ENCODE measurements around the gene KIAA0232.

The KIAA0232 gene

DNA sequence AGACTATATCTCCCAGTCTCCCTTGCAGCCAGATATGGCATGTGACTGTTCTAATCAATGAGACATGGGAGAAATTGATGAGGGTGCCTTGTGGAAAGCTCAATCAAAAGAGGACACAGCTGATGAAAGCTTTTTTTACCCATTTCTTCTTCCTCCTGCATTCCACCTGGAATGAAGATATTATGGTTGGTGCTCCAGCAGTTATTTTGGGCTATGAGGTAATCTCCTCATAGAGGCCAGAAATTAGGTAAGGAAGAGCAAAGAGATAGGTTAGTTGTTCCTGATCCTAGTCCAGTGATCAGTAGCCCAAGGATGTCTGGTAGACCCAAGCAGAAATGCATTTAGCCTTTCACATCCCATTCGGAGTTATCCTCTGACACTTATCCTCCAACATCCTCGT is 16.8 kb upstream of the KIAA0232 start:
- Histone ChIP-seq H3K9me3 (ENCODE audit: insufficient read depth, low read length, severe bottlenecking) (no peaks in the 10 kb centered on the region), H4K20me1 (ENCODE audit: insufficient read depth, low read length) (no peaks in the 10 kb centered on the region), H3K4me1 (ENCODE audit: insufficient read depth, low read length) (peaks cover 11% of the 10 kb centered on the region), H3K4me3 (ENCODE audit: low read depth in 1 of 2, low read length in 2 of 2) (no peak overlapping the region), H2AFZ (ENCODE audit: low read depth, low read length) (no peak overlapping the region), H3K36me3 (ENCODE audit: insufficient read depth, low read length) (no peaks in the 10 kb centered on the region), H3K4me2 (ENCODE audit: insufficient read depth, low read length) (no peak overlapping the region), H3K9ac (ENCODE audit: low read depth, low read length) (no peak overlapping the region), H3K27ac (ENCODE audit: low read length) (no peak overlapping the region), H3K79me2 (ENCODE audit: insufficient read depth, low read length) (no peaks in the 10 kb centered on the region), H3K27me3 (ENCODE audit: insufficient read depth, low read length, poor library complexity) (peaks cover 4% of the 10 kb centered on the region)
- DNase-seq (no peak), ATAC-seq (ENCODE audit: insufficient read depth, low read depth) (no peak)
- TF ChIP-seq EZH2 (IDR thresholded peaks at IDR 0.05; ENCODE audit: borderline replicate concordance, low read depth, low read length, severe bottlenecking): no peak
- TF ChIP-seq, protein P1, sequence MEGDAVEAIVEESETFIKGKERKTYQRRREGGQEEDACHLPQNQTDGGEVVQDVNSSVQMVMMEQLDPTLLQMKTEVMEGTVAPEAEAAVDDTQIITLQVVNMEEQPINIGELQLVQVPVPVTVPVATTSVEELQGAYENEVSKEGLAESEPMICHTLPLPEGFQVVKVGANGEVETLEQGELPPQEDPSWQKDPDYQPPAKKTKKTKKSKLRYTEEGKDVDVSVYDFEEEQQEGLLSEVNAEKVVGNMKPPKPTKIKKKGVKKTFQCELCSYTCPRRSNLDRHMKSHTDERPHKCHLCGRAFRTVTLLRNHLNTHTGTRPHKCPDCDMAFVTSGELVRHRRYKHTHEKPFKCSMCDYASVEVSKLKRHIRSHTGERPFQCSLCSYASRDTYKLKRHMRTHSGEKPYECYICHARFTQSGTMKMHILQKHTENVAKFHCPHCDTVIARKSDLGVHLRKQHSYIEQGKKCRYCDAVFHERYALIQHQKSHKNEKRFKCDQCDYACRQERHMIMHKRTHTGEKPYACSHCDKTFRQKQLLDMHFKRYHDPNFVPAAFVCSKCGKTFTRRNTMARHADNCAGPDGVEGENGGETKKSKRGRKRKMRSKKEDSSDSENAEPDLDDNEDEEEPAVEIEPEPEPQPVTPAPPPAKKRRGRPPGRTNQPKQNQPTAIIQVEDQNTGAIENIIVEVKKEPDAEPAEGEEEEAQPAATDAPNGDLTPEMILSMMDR (IDR thresholded peaks at IDR 0.05; ENCODE audit: borderline replicate concordance, extremely low read depth, low read length, poor library complexity, severe bottlenecking): no peak

DNA sequence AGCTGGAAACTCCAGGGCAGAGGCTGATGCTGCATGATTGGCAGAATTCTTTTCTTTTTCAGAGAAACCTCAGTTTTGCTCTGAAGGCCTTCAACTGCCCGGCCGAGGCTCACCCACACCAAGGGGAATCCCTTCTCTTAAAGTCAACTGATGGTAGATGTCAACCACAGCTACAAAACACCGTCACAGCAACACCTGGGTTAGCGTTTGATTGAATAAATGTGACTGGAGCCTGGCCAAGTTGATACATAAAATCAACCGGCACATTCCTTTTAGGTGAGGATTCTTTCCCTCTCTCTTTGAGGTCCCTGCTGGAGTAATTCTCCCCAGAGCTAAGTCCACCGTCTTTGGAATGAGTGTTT is 15.2 kb upstream of the KIAA0232 start:
- H3K9ac ChIP-seq (ENCODE audit: low read depth, low read length): no peak overlapping the region
- no peak overlapping the region for H3K4me2 ChIP-seq (ENCODE audit: insufficient read depth, low read length)
- H3K9me3 ChIP-seq (ENCODE audit: insufficient read depth, low read length, severe bottlenecking): no peaks in the 10 kb centered on the region
- H3K4me3 ChIP-seq (ENCODE audit: low read depth in 1 of 2, low read length in 2 of 2): no peak overlapping the region
- DNase-seq (no peak), ATAC-seq (ENCODE audit: insufficient read depth, low read depth) (no peak)
- no peak for TF ChIP-seq EZH2 (IDR thresholded peaks at IDR 0.05; ENCODE audit: borderline replicate concordance, low read depth, low read length, severe bottlenecking)
- TF ChIP-seq, protein P1 (IDR thresholded peaks at IDR 0.05; ENCODE audit: borderline replicate concordance, extremely low read depth, low read length, poor library complexity, severe bottlenecking): no peak
- no peaks in the 10 kb centered on the region for H4K20me1 ChIP-seq (ENCODE audit: insufficient read depth, low read length)
- no peak overlapping the region for H3K27ac ChIP-seq (ENCODE audit: low read length)
- peaks cover 4% of the 10 kb centered on the region for H3K27me3 ChIP-seq (ENCODE audit: insufficient read depth, low read length, poor library complexity)
- no peaks in the 10 kb centered on the region for H3K4me1 ChIP-seq (ENCODE audit: insufficient read depth, low read length)
- no peaks in the 10 kb centered on the region for H3K79me2 ChIP-seq (ENCODE audit: insufficient read depth, low read length)
- no peaks in the 10 kb centered on the region for H3K36me3 ChIP-seq (ENCODE audit: insufficient read depth, low read length)
- H2AFZ ChIP-seq (ENCODE audit: low read depth, low read length): no peak overlapping the region

DNA sequence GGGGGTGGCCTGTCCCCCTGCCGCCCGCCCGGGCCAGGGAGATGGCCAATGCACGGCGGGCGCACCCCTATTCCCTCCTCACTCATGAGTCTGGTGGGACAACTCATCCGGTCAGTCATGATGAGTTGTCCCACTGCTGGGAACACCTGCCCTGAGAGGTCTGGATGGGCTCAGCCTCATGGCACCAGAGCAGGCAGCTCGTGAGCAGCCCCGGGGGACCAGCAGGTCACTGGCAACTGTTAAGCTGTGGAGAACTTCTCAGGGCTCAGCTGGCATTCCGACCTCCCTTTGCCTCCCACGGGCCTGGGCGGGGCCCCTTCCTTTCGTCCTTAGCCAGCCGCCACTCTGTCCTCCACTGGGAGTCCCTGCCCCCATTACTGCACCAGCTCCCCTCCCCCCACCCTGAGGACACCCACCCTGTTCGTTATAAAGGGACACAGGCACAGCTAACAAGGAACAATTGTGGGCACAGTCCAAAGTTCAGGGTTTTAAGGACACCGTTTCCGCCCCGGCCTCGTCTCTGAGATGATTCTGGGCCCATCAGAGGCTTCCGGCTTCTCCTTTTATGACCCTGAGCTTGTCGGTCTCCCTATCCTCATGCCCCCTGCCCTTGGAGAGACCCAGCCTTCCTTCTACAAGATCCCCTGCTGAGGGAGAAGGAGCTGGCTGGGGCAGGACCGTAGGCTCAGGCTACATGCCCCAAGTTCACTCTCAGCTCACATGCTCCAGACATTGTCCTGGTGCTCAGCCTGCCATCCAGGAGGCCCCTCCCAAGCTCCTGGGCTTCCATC is 14.6 kb upstream of the KIAA0232 start:
- H3K27me3 ChIP-seq (ENCODE audit: insufficient read depth, low read length, poor library complexity): peaks cover 4% of the 10 kb centered on the region
- H3K36me3 ChIP-seq (ENCODE audit: insufficient read depth, low read length): no peaks in the 10 kb centered on the region
- no peaks in the 10 kb centered on the region for H3K79me2 ChIP-seq (ENCODE audit: insufficient read depth, low read length)
- H3K4me2 ChIP-seq (ENCODE audit: insufficient read depth, low read length): no peak overlapping the region
- H3K4me3 ChIP-seq (ENCODE audit: low read depth in 1 of 2, low read length in 2 of 2): no peak overlapping the region
- H2AFZ ChIP-seq (ENCODE audit: low read depth, low read length): no peak overlapping the region
- H3K9me3 ChIP-seq (ENCODE audit: insufficient read depth, low read length, severe bottlenecking): no peaks in the 10 kb centered on the region
- no peak overlapping the region for H3K9ac ChIP-seq (ENCODE audit: low read depth, low read length)
- no peak for DNase-seq
- H4K20me1 ChIP-seq (ENCODE audit: insufficient read depth, low read length): no peaks in the 10 kb centered on the region
- no peak overlapping the region for H3K27ac ChIP-seq (ENCODE audit: low read length)
- ATAC-seq (ENCODE audit: insufficient read depth, low read depth): no peak
- no peaks in the 10 kb centered on the region for H3K4me1 ChIP-seq (ENCODE audit: insufficient read depth, low read length)
- TF ChIP-seq, protein P1 (IDR thresholded peaks at IDR 0.05; ENCODE audit: borderline replicate concordance, extremely low read depth, low read length, poor library complexity, severe bottlenecking): no peak
- TF ChIP-seq EZH2 (IDR thresholded peaks at IDR 0.05; ENCODE audit: borderline replicate concordance, low read depth, low read length, severe bottlenecking): no peak
